ENCODE measurements around the gene YEATS2. TPM values are rescaled to one million over a fixed set of nuclear protein-coding genes. Genes with fewer than 3 reads are reported as not detected.
A peak's percentile ranks its signal among the peaks of the same experiment; 100 is the strongest.

YEATS2 gene
- total RNA-seq, 2 experiments from 2014 or later = 68.2 to 77.2 TPM

DNA sequence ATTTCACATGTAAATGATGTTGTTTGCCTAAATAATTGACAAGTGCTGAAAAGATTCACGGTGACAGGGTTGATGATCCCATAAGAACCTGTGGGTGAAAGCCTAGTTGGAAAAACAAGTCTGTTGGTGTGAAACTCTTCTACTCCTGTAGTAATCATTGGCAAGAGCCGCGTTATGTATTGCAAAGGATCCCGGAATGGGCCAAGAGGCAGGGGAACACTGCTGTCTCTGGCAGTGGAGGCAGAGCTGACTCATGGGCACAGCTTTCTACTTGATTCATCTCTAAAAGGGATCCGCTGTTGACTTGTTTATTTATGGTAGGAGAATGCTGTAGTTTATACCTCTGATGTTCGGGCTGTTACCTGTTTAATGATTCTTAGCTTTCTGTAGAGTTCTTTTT is 64.7 kb downstream of the YEATS2 start:
- Histone ChIP-seq H2AFZ (ENCODE audit: low read length) (no peak overlapping the region), H3K36me3 (ENCODE audit: insufficient read depth, low read length) (peaks cover 95% of the 10 kb centered on the region), H3K4me2 (ENCODE audit: low read length) (no peak overlapping the region), H3K79me2 (ENCODE audit: insufficient read depth, low read depth, low read length) (no peaks in the 10 kb centered on the region), H3K4me1 (ENCODE audit: insufficient read depth, low read length, poor library complexity, severe bottlenecking) (peaks cover 27% of the 10 kb centered on the region), H3K4me3 (ENCODE audit: low read depth, low read length, poor library complexity, severe bottlenecking) (no peak overlapping the region), H3K9me3 (ENCODE audit: low read length) (no peaks in the 10 kb centered on the region), H4K20me1 (ENCODE audit: insufficient read depth, low read length) (no peaks in the 10 kb centered on the region), H3K9me2 (ENCODE audit: insufficient read depth, low read length) (no peaks in the 10 kb centered on the region), H3K27ac (ENCODE audit: low read depth, low read length, poor library complexity, severe bottlenecking) (no peak overlapping the region)
- TF ChIP-seq EZH2phosphoT487 (IDR thresholded peaks at IDR 0.05; ENCODE audit: borderline replicate concordance, low read depth, low read length) = no peak
- TF ChIP-seq, protein P1, sequence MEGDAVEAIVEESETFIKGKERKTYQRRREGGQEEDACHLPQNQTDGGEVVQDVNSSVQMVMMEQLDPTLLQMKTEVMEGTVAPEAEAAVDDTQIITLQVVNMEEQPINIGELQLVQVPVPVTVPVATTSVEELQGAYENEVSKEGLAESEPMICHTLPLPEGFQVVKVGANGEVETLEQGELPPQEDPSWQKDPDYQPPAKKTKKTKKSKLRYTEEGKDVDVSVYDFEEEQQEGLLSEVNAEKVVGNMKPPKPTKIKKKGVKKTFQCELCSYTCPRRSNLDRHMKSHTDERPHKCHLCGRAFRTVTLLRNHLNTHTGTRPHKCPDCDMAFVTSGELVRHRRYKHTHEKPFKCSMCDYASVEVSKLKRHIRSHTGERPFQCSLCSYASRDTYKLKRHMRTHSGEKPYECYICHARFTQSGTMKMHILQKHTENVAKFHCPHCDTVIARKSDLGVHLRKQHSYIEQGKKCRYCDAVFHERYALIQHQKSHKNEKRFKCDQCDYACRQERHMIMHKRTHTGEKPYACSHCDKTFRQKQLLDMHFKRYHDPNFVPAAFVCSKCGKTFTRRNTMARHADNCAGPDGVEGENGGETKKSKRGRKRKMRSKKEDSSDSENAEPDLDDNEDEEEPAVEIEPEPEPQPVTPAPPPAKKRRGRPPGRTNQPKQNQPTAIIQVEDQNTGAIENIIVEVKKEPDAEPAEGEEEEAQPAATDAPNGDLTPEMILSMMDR (conservative IDR thresholded peaks at IDR 0.05; ENCODE audit: low read length) = no peak
- no peak for DNase-seq (ENCODE audit: low spot score)
- POLR2A ChIA-PET = interaction anchor here (0.6 to 1.1 kb wide), 2 partner anchors 133 to 172 kb away, joined by 4 read pairs; no protein-coding TSS in a partner anchor
- CTCF ChIA-PET (ENCODE audit: unreplicated experiment) = no interaction called here
- no TSS peak for BruUV-seq (replicated peaks)
- intact Hi-C loops (cut with micrococcal nuclease; ENCODE audit: unreplicated experiment) = no loop called here

DNA sequence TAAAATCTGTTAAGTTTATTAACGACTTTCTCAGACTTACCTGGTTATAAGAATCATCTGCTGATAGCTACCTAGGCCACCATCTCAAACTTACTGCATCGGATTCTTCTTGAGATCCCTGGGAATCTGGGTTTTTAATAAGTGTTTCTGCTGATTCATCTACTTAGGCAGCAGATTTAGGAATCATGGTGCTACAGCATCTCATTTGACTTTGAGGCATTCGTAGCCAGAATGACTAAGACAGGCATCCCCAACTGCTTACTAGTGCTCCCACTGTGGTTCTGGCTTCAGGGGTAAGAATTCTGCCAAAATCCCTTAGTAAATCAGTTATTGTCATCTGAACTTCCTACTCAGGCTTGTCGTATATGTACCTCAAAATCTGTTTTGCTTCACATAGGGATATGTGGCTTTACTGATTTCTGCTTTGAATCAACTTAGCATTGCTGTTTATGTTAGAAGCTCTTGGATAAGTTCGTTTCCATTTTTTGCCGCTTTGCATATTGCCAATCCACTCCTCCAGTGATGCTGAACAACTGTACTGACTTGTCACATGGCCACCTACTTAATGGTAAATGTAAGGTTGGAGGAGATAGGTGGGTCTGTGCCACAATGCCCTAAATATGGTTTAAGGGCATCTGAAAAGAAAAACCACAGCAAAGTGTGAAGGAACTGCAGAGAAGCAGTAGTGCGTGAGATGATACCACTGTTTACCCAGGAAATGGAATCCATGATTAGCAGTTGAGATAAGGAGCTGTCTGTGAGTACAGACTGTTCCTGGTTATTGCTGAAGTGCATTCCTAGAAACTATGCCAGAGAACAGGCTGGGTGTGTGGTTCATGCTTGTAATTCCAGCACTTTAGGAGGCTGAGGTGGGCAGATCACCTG is 67.5 kb downstream of the YEATS2 start:
- BruUV-seq (replicated peaks) = no TSS peak
- H4K20me1 ChIP-seq (ENCODE audit: insufficient read depth, low read length) = no peaks in the 10 kb centered on the region
- H2AFZ ChIP-seq (ENCODE audit: low read length) = no peak overlapping the region
- ChIA-PET POLR2A (interaction anchor here (0.5 to 0.8 kb wide), 8 partner anchors 27 to 1759 kb away, joined by 3 to 5 read pairs (median 4); no protein-coding TSS in a partner anchor), CTCF (ENCODE audit: unreplicated experiment) (interaction anchor here (0.7 to 0.9 kb wide), 2 partner anchors 293 to 294 kb away, joined by 3 read pairs; no protein-coding TSS in a partner anchor)
- H3K4me1 ChIP-seq (ENCODE audit: insufficient read depth, low read length, poor library complexity, severe bottlenecking) = peaks cover 27% of the 10 kb centered on the region
- peak overlapping the region; percentile 44 for H3K27ac ChIP-seq (ENCODE audit: low read depth, low read length, poor library complexity, severe bottlenecking)
- H3K4me3 ChIP-seq (ENCODE audit: low read depth, low read length, poor library complexity, severe bottlenecking) = no peak overlapping the region
- no peak overlapping the region for H3K4me2 ChIP-seq (ENCODE audit: low read length)
- no peaks in the 10 kb centered on the region for H3K9me2 ChIP-seq (ENCODE audit: insufficient read depth, low read length)
- H3K36me3 ChIP-seq (ENCODE audit: insufficient read depth, low read length) = peaks cover 94% of the 10 kb centered on the region
- DNase-seq (ENCODE audit: low spot score) = peak; percentile 18
- TF ChIP-seq, protein P1 (conservative IDR thresholded peaks at IDR 0.05; ENCODE audit: low read length) = no peak
- no peak for TF ChIP-seq EZH2phosphoT487 (IDR thresholded peaks at IDR 0.05; ENCODE audit: borderline replicate concordance, low read depth, low read length)
- intact Hi-C loops (cut with micrococcal nuclease; ENCODE audit: unreplicated experiment) = no loop called here
- H3K9me3 ChIP-seq (ENCODE audit: low read length) = no peaks in the 10 kb centered on the region
- no peaks in the 10 kb centered on the region for H3K79me2 ChIP-seq (ENCODE audit: insufficient read depth, low read depth, low read length)

All from OCI-LY7 (cell line).